Stimulated activated CD4-positive, alpha-beta T cell treated with anti-CD3 and anti-CD28 coated beads, Interleukin-1b, Interleukin-23, amount 100 ng/mL, for 24 hours (primary cell): Measurements from ENCODE around the gene ECEL1.

Source experiments
- DNase-seq, 4 experiments: peaks; one replicate each; pipeline ENCODE4 v3.0.0-alpha.2; 2020; ENCODE audit warnings: low read depth in 4 of 4, low spot score in 1 of 4

ECEL1 gene

DNA sequence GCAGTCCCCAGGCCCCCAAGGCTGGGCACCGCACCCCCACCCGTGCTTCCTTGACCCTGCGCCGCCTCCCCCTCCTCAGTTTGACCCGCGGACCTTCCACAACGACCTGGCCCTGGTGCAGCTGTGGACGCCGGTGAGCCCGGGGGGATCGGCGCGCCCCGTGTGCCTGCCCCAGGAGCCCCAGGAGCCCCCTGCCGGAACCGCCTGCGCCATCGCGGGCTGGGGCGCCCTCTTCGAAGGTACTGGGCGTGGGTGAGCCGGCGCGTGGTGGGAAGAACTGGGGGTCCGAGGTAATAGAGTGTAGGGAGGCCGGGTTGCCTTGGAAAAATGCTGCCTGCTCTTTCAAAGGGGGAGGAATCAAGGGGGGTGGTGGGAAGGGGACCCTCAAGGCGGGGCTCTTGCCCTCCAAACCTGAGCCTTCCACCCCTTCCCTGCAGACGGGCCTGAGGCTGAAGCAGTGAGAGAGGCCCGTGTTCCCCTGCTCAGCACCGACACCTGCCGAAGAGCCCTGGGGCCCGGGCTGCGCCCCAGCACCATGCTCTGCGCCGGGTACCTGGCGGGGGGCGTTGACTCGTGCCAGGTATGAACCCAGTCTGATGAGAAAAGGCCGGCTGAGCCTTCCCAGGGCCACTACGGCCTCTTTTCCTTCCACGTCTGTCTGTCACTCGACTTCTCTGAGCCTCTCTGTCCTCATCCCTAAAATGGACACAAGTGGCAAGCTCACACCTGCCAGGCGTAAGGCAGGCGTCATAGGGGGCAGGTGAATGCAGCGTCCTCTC lies 35.2 kb upstream of the ECEL1 start:
- no peak for DNase-seq

DNA sequence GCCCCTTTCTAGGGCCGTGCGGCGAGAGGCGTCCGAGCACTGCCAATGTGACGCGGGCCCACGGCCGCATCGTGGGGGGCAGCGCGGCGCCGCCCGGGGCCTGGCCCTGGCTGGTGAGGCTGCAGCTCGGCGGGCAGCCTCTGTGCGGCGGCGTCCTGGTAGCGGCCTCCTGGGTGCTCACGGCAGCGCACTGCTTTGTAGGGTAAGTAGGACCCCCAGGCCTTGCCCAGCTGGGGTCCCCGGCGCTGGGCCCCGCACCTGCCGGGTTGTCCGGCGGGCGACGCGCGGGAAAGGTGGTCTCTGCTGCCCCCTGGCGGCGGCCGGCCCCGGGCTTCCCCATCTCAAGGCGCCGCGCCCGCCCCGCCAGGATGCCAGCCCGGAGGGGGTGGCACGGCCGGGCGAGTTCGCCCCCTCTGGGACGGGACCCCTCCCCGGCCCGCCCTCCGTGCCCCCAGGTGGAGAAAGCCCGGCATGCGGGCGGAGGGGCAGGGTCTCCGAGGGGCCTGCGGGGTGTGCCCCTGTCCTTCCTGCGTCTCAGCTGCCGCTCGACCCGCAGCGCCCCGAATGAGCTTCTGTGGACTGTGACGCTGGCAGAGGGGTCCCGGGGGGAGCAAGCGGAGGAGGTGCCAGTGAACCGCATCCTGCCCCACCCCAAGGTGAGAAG lies 34.5 kb upstream of the ECEL1 start:
- DNase-seq = peak; percentile 45 to 68 (median 54)

- no peak for DNase-seq
Observed at GRCh38 chr2:232521098-232521497, 33.5 kb upstream of the ECEL1 start.

GRCh38 chr2:232520489-232520888 lies 32.9 kb upstream of the ECEL1 start:
- DNase-seq = no peak

DNA sequence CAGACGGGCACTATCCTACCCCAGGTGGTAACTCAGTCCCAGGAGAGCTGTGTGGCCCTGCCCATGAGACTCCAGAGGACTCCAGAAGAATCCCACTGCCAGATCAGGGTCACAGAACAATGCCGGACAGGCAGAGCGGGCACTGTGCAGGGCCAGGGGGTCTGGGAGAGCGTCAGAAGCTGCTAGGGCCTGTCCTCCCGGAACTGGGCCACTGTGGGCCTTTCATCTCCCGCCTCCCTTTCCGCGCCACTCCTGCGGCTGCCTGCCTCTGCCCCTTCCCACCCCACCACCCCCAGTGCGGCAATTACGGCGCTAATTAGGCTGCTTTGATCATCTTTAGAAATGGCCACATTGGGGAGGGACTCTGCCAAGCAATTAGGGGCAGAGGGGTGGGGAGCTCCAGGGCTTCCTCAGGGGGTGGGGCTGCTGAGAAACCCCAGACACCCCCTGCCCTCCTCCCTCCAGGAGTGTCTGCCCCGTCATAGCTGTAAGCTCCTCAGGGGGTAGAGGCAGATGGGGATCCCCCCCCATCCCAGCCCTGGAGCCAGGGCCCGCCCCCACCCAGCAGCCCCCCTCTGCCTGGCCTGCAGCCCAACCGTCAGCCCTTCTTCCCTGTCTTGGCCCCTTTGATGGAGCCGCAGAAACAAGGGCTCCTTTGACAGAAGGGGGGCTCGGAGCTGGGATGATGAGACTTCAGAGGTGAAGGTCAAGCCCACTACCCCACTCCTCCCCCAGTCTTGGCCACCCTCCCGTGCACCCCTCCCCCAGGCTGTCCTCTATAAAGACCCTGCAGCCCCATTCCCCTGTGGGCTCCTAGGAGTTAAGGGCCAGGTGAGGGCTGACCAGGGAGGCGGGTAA lies 32.2 kb upstream of the ECEL1 start, which contains the start of gene PRSS56:
TSS of gene PRSS56 (plus strand) at position 808 of the 858 bp plus-strand sequence. CDS start 211 bp downstream, outside the sequence.
- DNase-seq = no peak

DNA sequence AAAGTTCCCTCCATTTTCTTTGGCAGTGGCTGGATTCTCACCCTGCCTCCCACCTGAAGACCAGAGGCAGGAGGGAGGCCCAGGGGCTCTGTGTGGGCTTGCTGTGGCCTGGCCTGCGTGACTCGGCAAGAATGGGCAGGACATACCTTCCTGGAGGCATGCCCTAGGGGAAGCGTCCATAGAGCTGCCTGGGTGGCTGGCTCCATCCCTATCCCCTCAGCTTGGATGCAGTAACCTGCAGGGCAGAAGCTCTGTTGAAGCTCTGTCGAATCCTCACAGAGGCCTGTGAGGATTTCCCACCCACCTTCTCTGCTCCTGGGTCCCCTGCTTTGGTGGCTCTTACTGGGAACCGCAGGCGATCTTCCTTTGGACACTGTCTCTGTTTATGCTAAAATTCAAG lies 31.2 kb upstream of the ECEL1 start:
- no peak for DNase-seq

GRCh38 chr2:232516551-232516950 lies 28.9 kb upstream of the ECEL1 start:
- no peak for DNase-seq

DNA sequence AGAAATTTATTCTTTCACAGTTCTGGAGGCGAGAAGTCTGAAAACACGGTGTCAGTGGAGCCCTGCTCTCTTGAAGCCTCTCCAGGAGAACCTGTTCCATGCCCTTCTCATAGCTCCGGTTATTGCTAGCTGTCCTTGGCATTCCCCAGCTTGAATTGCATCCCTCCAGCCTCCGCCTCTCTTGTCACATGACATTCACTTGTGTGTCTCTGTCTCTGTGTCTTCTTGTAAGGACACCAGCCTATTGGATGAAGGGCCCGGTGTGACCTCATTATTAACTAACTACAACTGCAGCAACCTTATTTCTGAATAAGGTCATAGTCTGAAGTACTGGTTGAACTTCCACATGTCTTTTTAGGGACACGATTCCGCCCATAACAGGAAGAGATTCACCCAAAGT lies 28.0 kb upstream of the ECEL1 start:
- DNase-seq = no peak

GRCh38 chr2:232513353-232513752 lies 25.7 kb upstream of the ECEL1 start:
- DNase-seq = no peak

- no peak for DNase-seq
Observed at GRCh38 chr2:232512602-232513001, 25.0 kb upstream of the ECEL1 start.

- no peak for DNase-seq
Observed at GRCh38 chr2:232511336-232511890, 23.8 kb upstream of the ECEL1 start.

DNA sequence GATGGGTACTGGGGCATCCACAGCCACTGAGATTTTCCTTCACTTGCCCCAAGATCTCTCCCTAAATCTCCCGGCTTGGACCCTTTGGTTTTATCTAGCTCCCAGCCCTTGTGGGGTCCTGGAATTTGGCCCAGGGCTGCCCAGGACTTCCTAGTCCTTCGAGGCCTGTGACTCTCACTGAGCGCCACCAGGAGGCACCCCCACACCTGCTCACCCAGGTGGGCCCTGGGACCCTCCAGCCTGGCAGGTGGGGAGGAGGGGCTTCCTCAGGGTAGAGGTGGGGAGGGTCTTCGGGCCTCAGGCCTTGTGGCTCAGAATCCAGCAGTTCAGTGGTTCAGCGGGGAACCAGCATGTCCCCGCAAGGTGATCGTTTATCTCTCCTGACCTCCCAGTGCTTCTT lies 20.6 kb upstream of the ECEL1 start:
- no peak for DNase-seq

DNA sequence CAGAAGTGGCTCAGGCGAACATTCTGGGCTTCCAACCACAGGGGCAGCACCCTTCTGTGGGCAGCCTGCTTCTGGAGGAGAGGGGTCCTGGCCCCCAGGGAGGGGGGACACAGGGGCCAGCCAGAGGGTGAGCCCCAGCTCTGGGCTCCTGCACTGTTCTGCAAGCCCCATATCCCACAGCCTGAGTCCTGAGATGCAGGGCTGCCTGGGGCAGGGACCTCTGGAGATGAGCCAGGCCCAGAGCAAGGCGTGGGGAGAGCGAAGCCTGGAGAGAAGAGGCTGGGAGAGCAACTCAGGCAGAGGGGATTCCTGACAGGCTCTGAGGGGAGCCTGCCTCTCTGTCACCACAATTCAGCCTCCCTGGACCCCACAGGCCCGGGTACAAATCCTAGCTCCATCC lies 19.1 kb upstream of the ECEL1 start:
- no peak for DNase-seq

DNA sequence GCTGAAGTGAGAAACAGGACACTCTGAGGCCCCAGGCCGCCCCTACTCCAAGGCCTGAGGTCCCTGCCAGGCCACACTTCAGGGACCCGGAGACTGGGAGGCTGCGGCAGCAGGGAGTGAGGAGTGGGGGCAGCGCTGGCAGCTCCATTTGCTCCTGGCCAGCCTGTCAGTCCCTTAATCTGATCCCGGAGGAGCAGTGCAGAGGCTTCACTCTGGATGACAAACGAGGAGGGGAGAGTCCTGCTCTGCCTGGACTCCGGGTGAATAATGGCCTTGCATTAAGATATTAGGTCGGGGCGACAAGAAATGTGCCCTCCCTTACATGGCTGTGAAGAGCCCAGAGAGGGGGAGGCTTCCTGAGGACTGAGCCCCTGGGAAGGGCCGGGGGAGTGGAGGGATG lies 18.2 kb upstream of the ECEL1 start:
- DNase-seq = no peak

- DNase-seq = no peak
Observed at GRCh38 chr2:232504438-232504837, 16.8 kb upstream of the ECEL1 start.

DNA sequence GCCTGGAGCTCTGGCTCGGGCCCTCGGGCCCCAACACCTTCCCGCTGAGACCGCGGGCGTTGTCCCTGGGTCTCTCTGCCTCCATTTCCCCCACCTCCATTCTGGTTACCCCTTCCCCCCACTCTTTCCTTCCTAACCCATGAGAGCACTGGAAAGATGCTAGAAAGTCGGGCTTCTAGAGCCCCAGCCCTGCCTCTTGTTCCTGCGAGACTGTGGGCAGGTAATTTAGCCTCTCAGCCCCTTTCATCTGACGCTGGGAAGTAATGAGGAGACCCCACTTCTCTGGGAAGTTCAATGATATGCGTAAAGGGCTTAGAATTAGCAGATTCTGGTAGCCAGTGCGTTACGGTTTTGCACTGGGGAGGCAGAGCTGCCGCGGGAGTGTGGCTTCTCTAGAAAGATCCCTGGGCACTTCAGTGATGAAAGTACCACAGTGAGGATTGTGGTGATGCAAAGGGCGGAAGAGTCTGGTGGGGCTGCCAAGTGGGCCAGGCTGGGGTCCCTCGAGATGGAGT lies 16.2 kb upstream of the ECEL1 start:
- no peak for DNase-seq

- DNase-seq = peak in 1 of 4 experiments; percentile 34
Observed at GRCh38 chr2:232502911-232503808, 15.5 kb upstream of the ECEL1 start.

GRCh38 chr2:232502511-232502910 lies 14.9 kb upstream of the ECEL1 start:
- DNase-seq = no peak

DNA sequence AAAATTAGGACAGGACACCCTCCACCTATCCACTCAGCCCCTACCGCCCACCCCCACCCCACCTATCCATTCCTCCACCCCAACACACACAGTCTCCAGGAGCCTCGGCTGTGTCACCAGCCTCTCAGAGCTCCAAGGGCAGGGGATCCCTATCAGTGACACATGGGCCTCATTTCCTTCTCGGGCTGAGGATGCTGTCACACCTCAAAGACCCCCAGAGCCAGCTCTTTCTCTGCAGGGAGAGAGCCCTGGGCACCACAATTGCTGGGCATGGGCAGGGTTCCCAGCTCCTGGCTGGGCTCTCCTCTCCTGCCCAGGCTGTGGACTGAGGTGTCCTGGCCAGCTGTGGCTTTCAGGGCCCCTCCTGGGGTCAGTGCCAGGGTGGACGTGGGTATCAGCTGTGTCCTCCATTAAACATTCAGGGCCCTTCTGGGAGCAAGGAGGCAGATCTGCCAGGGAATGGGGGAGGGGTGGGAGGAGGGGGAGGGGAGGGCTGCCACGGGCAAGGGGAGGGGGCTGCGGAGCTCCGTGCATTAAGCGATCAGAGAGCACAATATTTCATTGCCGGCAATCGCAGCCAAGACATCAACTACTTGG lies 14.3 kb upstream of the ECEL1 start:
- DNase-seq = no peak

GRCh38 chr2:232501331-232501771 lies 13.7 kb upstream of the ECEL1 start:
- no peak for DNase-seq
